ENCODE data around the gene LRCOL1. TPM values are rescaled to one million over a fixed set of nuclear protein-coding genes. Genes with fewer than 3 reads are reported as not detected.

LRCOL1 gene
- total RNA-seq, 2 experiments from 2014 or later, result not detected

Small RNA genes lying within 50 kb of the gene (microRNA-seq; reads per million reads assigned to microRNA genes)
- not detected for gene MIR6763

Other genes starting within 250 kb of the LRCOL1 start
- gene FBRSL1, start 120.4 kb downstream of the LRCOL1 start, total RNA-seq, result 10 to 100 TPM; 67.1 to 67.2 TPM
- not detected for gene P2RX2, start 8.2 kb upstream of the LRCOL1 start, total RNA-seq
- gene POLE, start 76.8 kb upstream of the LRCOL1 start, total RNA-seq, result 100 to 1,000 TPM; 168 TPM
- 10 to 100 TPM; 26.6 to 29.2 TPM for gene PXMP2, start 77.0 kb upstream of the LRCOL1 start, total RNA-seq
- gene PGAM5, start 100.3 kb upstream of the LRCOL1 start, total RNA-seq, result 10 to 100 TPM; 34.3 to 41.8 TPM
- 10 to 100 TPM; 90.3 to 92.9 TPM for gene ANKLE2, start 151.2 kb upstream of the LRCOL1 start, total RNA-seq
- gene GOLGA3, start 218.3 kb upstream of the LRCOL1 start, total RNA-seq, result 10 to 100 TPM; 63.8 to 64.7 TPM